GM06990 (cell line): Measurements from ENCODE around the gene MYCN.
"Not testable (repeated sequence)": the region's sequence is repeated elsewhere in the genome, so short reads cannot be mapped to it uniquely, and the experiment has no call there.

ENCODE experiments used
- DNase-seq: peaks from one replicate; pipeline ENCODE4 v3.0.0-alpha.2; 2011; ENCODE audit not compliant: insufficient read length; ENCODE audit errors: extremely low read depth
- H3K27me3 ChIP-seq: replicated peaks from 2 replicates; pipeline ENCODE4 v1.6.0; 2011; ENCODE audit warnings: low read length; ENCODE audit not compliant: control insufficient read depth, insufficient read depth
- H3K36me3 ChIP-seq: 2 replicates; pipeline ENCODE4 v1.5.1; 2011; ENCODE audit warnings: low read length; ENCODE audit not compliant: control insufficient read depth, insufficient read depth
- H3K4me3 ChIP-seq: replicated peaks from 2 replicates; pipeline ENCODE4 v1.5.1; 2011; ENCODE audit warnings: low read depth, mild to moderate bottlenecking, control low read depth, low read length
- CTCF ChIP-seq: IDR thresholded peaks from 2 replicates; pipeline ENCODE4 v1.5.1; 2011; ENCODE audit warnings: low read length, control low read depth, mild to moderate bottlenecking, inconsistent platforms; ENCODE audit not compliant: insufficient read depth, poor library complexity, severe bottlenecking

MYCN gene

GRCh38 chr2:15957881-15958713 lies 17.7 kb downstream of the MYCN start:
- Histone ChIP-seq H3K27me3 (no peaks in the 10 kb centered on the region; the same call in 1 of the 2 replicates), H3K4me3 (no peak overlapping the region), H3K36me3 (no peaks in the 10 kb centered on the region)
- no peak for TF ChIP-seq CTCF
- DNase-seq = no peak

- no peak for DNase-seq
- Histone ChIP-seq H3K27me3 (no peaks in the 10 kb centered on the region; the same call in 1 of the 2 replicates), H3K36me3 (no peaks in the 10 kb centered on the region), H3K4me3 (no peak overlapping the region)
- no peak for TF ChIP-seq CTCF
Observed at GRCh38 chr2:15959331-15960153, 19.2 kb downstream of the MYCN start.

- not testable (repeated sequence) for H3K27me3 ChIP-seq, H3K36me3 ChIP-seq, DNase-seq, H3K4me3 ChIP-seq
Observed at GRCh38 chr2:15960154-15960520, 19.8 kb downstream of the MYCN start.

- not testable (repeated sequence) for DNase-seq, H3K36me3 ChIP-seq, H3K27me3 ChIP-seq, H3K4me3 ChIP-seq
Observed at GRCh38 chr2:15963109-15963976, 23.0 kb downstream of the MYCN start.

- Histone ChIP-seq H3K27me3 (no peaks in the 10 kb centered on the region; the same call in 1 of the 2 replicates), H3K4me3 (no peak overlapping the region), H3K36me3 (no peaks in the 10 kb centered on the region)
- DNase-seq = no peak
- no peak for TF ChIP-seq CTCF
Observed at GRCh38 chr2:15963977-15964670, 23.8 kb downstream of the MYCN start.

- no peaks in the 10 kb centered on the region; the same call in 1 of the 2 replicates for H3K27me3 ChIP-seq
- no peak for DNase-seq
- H3K4me3 ChIP-seq = no peak overlapping the region
- TF ChIP-seq CTCF = no peak
- no peaks in the 10 kb centered on the region for H3K36me3 ChIP-seq
Observed at GRCh38 chr2:15964936-15965563, 24.7 kb downstream of the MYCN start.
